WTC11 (cell line): ENCODE data around the gene OR4D2. TPM values are rescaled to one million over a fixed set of nuclear protein-coding genes. Genes with fewer than 3 reads are reported as not detected.

Experiments
- ATAC-seq: fragments of 200-7000 bp; cut with Tn5 transposase; 2 replicates; pipeline ENCODE4 v1.10.0; 2021; ENCODE audit warnings: mild to moderate bottlenecking, moderate library complexity
- CTCF ChIA-PET: fragments of 300-600 bp; sonication (Branson Sonifier 250); formaldehyde crosslinking; loops from one replicate; lab custom pipeline; 2021; ENCODE audit warnings: antibody characterized with exemption; lab: Charles Lee
- POLR2A ChIA-PET: fragments of 350-600 bp; sonication (Branson Sonifier 250); formaldehyde crosslinking; loops from one replicate; lab custom pipeline; 2021; ENCODE audit warnings: antibody characterized with exemption; lab: Charles Lee
- DNase-seq: peaks from one replicate; pipeline ENCODE4 v3.0.0; 2021; ENCODE audit warnings: low spot score
- H3K27ac Mint-ChIP-seq: 2 replicates; pipeline ENCODE4 v1.8.0; 2021; ENCODE audit warnings: mixed read lengths
- H3K27me3 Mint-ChIP-seq: 2 replicates; pipeline ENCODE4 v1.8.0; 2021; ENCODE audit warnings: low read depth, mild to moderate bottlenecking, moderate library complexity, mixed read lengths
- H3K36me3 Mint-ChIP-seq: 2 replicates; pipeline ENCODE4 v1.8.0; 2021; ENCODE audit warnings: mixed read lengths
- H3K4me1 Mint-ChIP-seq: 2 replicates; pipeline ENCODE4 v1.8.0; 2022; ENCODE audit warnings: mixed read lengths
- H3K4me3 Mint-ChIP-seq: 2 replicates; pipeline ENCODE4 v1.8.0; 2021; ENCODE audit warnings: mild to moderate bottlenecking, moderate library complexity, mixed read lengths
- H3K9me3 Mint-ChIP-seq: 2 replicates; pipeline ENCODE4 v1.8.0; 2021; ENCODE audit warnings: mixed read lengths
- E2F4 ChIP-seq: sonication (generic); formaldehyde crosslinking; IDR thresholded peaks from 2 replicates; pipeline ENCODE4 v1.8.1; 2022; ENCODE audit warnings: low read depth, mild to moderate bottlenecking, moderate library complexity, missing genetic modification reagents, borderline replicate concordance
- FOXP1 ChIP-seq: sonication (generic); formaldehyde crosslinking; IDR thresholded peaks from 2 replicates; pipeline ENCODE4 v1.8.0; 2022; ENCODE audit warnings: missing genetic modification reagents, mild to moderate bottlenecking, moderate library complexity, borderline replicate concordance
- GABPB1 ChIP-seq: sonication (generic); formaldehyde crosslinking; IDR thresholded peaks from 2 replicates; pipeline ENCODE4 v1.8.1; 2023; ENCODE audit warnings: mild to moderate bottlenecking, missing genetic modification reagents
- GRHL2 ChIP-seq: fragments of 250-450 bp; sonication (Bioruptor Pico); IDR thresholded peaks from 2 replicates; pipeline ENCODE4 v1.8.0; 2022; ENCODE audit warnings: mild to moderate bottlenecking, moderate library complexity; ENCODE audit not compliant: insufficient replicate concordance, severe bottlenecking
- GTF2I ChIP-seq: fragments of 250-450 bp; sonication (Bioruptor Pico); conservative IDR thresholded peaks from 2 replicates; pipeline ENCODE4 v1.4.0; 2021; ENCODE audit warnings: mild to moderate bottlenecking
- IRF2 ChIP-seq: sonication (generic); formaldehyde crosslinking; IDR thresholded peaks from 2 replicates; pipeline ENCODE4 v1.8.0; 2022; ENCODE audit warnings: low read depth, missing genetic modification reagents, borderline replicate concordance
- OVOL2 ChIP-seq: fragments of 250-450 bp; sonication (Bioruptor Pico); IDR thresholded peaks from 2 replicates; pipeline ENCODE4 v1.9.0; 2021; ENCODE audit warnings: mild to moderate bottlenecking, borderline replicate concordance
- RORB ChIP-seq: fragments of 250-450 bp; sonication (Bioruptor Pico); IDR thresholded peaks from 2 replicates; pipeline ENCODE4 v1.9.0; 2021; ENCODE audit warnings: mild to moderate bottlenecking
- TCF7 ChIP-seq: sonication (generic); formaldehyde crosslinking; IDR thresholded peaks from 2 replicates; pipeline ENCODE4 v1.8.0; 2022; ENCODE audit warnings: mild to moderate bottlenecking, low read depth, missing genetic modification reagents, moderate library complexity
- TEAD4 ChIP-seq: sonication (generic); formaldehyde crosslinking; IDR thresholded peaks from 2 replicates; pipeline ENCODE4 v1.8.0; 2022; ENCODE audit warnings: mild to moderate bottlenecking, missing genetic modification reagents
- ZBTB43 ChIP-seq: sonication (generic); formaldehyde crosslinking; IDR thresholded peaks from 2 replicates; pipeline ENCODE4 v1.8.1; 2023; ENCODE audit warnings: mild to moderate bottlenecking, missing genetic modification reagents
- ZNF138 ChIP-seq: sonication (generic); formaldehyde crosslinking; conservative IDR thresholded peaks from 2 replicates; pipeline ENCODE4 v1.8.1; 2022; ENCODE audit warnings: mild to moderate bottlenecking, moderate library complexity, missing genetic modification reagents
- ZNF219 ChIP-seq: sonication (generic); formaldehyde crosslinking; IDR thresholded peaks from 2 replicates; pipeline ENCODE4 v1.8.0; 2023; ENCODE audit warnings: missing genetic modification reagents, mild to moderate bottlenecking, borderline replicate concordance
- ZNF263 ChIP-seq: sonication (generic); formaldehyde crosslinking; IDR thresholded peaks from 2 replicates; pipeline ENCODE4 v1.8.1; 2022; ENCODE audit warnings: low read depth, mild to moderate bottlenecking, moderate library complexity, missing genetic modification reagents
- ZNF317 ChIP-seq: sonication (generic); formaldehyde crosslinking; IDR thresholded peaks from 2 replicates; pipeline ENCODE4 v1.8.1; 2023; ENCODE audit warnings: low read depth, mild to moderate bottlenecking, moderate library complexity, missing genetic modification reagents, borderline replicate concordance
- ZNF396 ChIP-seq: fragments of 250-450 bp; sonication (Bioruptor Pico); IDR thresholded peaks from 2 replicates; pipeline ENCODE4 v1.8.0; 2021; ENCODE audit warnings: mild to moderate bottlenecking, moderate library complexity, borderline replicate concordance
- ZNF416 ChIP-seq: fragments of 250-450 bp; sonication (Bioruptor Pico); IDR thresholded peaks from 2 replicates; pipeline ENCODE4 v1.9.0; 2021; ENCODE audit warnings: mild to moderate bottlenecking, inconsistent platforms
- total RNA-seq: library from RNA; stranded (reverse); gene quantifications from 3 replicates; pipeline ENCODE4 v1.2.3, GENCODE V29; 2021
- TF ChIP-seq, protein P1 (sequence below): sonication (generic); formaldehyde crosslinking; IDR thresholded peaks from 2 replicates; pipeline ENCODE4 v1.8.1; 2022; ENCODE audit warnings: mild to moderate bottlenecking, missing genetic modification reagents, moderate library complexity, borderline replicate concordance
- TF ChIP-seq, protein P2 (sequence below): sonication (generic); formaldehyde crosslinking; IDR thresholded peaks from 2 replicates; pipeline ENCODE4 v1.8.1; 2023; ENCODE audit warnings: mild to moderate bottlenecking, missing genetic modification reagents, moderate library complexity
- TF ChIP-seq, protein P3 (sequence below): sonication (generic); formaldehyde crosslinking; IDR thresholded peaks from 2 replicates; pipeline ENCODE4 v1.8.1; 2023; ENCODE audit warnings: mild to moderate bottlenecking, missing genetic modification reagents
- TF ChIP-seq, protein P4 (sequence below): sonication (generic); formaldehyde crosslinking; IDR thresholded peaks from 2 replicates; pipeline ENCODE4 v1.8.1; 2022; ENCODE audit warnings: missing genetic modification reagents, borderline replicate concordance
- TF ChIP-seq, protein P5 (sequence below): sonication (generic); formaldehyde crosslinking; IDR thresholded peaks from 2 replicates; pipeline ENCODE4 v1.8.0; 2022; ENCODE audit warnings: mild to moderate bottlenecking, missing genetic modification reagents
- TF ChIP-seq, protein P6 (sequence below): sonication (generic); formaldehyde crosslinking; IDR thresholded peaks from 2 replicates; pipeline ENCODE4 v1.8.1; 2023; ENCODE audit warnings: mild to moderate bottlenecking, missing genetic modification reagents, borderline replicate concordance

Gene OR4D2
- total RNA-seq, 1 experiment from 2014 or later, result not detected

DNA sequence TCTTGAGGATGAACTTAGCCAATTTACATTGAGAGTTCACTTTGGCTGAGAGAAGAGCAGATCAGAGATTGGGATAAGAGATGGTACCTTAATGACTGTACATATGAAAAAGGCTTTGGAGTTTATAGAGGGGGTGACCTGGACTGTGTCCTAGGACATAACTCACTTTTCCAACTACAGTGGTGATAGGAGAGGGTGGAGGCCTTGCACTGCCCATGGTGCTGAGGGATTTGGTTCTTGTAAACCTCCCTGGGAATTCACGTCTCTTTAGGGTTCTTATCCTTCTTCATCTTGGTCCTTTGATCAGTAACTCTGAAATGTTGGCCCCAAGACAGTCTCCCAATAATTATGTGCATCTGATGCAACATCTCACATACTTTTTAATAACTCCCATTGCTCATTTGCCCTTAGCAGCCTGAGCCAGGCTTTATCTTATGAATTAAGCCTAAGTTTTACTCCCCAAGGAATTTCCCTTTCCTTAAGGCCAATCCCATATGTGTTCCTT lies 18.8 kb upstream of the OR4D2 start, which contains the start of gene OR4D1:
Gene OR4D1, plus strand, starts transcription at position 455 of the 505 bp plus-strand sequence. CDS start 6,770 bp downstream, outside the sequence.
- Mint-ChIP-seq H3K27ac (no peak within 1 kb of the TSS), H3K4me1 (no peaks in the 10 kb centered on the region), H3K27me3 (peaks cover 64% of the 10 kb centered on the region)
- TF ChIP-seq, protein P1, sequence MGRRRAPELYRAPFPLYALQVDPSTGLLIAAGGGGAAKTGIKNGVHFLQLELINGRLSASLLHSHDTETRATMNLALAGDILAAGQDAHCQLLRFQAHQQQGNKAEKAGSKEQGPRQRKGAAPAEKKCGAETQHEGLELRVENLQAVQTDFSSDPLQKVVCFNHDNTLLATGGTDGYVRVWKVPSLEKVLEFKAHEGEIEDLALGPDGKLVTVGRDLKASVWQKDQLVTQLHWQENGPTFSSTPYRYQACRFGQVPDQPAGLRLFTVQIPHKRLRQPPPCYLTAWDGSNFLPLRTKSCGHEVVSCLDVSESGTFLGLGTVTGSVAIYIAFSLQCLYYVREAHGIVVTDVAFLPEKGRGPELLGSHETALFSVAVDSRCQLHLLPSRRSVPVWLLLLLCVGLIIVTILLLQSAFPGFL (CRISPR knock-in tag), result no peak
- TF ChIP-seq ZNF138 (CRISPR knock-in tag) (no peak), IRF2 (no peak), ZNF416 (CRISPR knock-in tag) (no peak), TCF7 (CRISPR knock-in tag) (no peak), GTF2I (no peak), FOXP1 (CRISPR knock-in tag) (no peak), RORB (no peak), E2F4 (CRISPR knock-in tag) (no peak), TEAD4 (no peak)
- TF ChIP-seq, protein P2, sequence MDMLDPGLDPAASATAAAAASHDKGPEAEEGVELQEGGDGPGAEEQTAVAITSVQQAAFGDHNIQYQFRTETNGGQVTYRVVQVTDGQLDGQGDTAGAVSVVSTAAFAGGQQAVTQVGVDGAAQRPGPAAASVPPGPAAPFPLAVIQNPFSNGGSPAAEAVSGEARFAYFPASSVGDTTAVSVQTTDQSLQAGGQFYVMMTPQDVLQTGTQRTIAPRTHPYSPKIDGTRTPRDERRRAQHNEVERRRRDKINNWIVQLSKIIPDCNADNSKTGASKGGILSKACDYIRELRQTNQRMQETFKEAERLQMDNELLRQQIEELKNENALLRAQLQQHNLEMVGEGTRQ (CRISPR knock-in tag), result no peak
- TF ChIP-seq, protein P3, sequence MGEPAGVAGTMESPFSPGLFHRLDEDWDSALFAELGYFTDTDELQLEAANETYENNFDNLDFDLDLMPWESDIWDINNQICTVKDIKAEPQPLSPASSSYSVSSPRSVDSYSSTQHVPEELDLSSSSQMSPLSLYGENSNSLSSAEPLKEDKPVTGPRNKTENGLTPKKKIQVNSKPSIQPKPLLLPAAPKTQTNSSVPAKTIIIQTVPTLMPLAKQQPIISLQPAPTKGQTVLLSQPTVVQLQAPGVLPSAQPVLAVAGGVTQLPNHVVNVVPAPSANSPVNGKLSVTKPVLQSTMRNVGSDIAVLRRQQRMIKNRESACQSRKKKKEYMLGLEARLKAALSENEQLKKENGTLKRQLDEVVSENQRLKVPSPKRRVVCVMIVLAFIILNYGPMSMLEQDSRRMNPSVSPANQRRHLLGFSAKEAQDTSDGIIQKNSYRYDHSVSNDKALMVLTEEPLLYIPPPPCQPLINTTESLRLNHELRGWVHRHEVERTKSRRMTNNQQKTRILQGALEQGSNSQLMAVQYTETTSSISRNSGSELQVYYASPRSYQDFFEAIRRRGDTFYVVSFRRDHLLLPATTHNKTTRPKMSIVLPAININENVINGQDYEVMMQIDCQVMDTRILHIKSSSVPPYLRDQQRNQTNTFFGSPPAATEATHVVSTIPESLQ (CRISPR knock-in tag), result no peak
- TF ChIP-seq, all 79 proteins: peak for 0
- ATAC-seq, result no peak
- no peak within 1 kb of the TSS for H3K4me3 Mint-ChIP-seq
- CTCF ChIA-PET, result no interaction called here
- no peak for DNase-seq
- peaks cover 27% of the 10 kb centered on the region for H3K9me3 Mint-ChIP-seq
- peaks cover 7% of the 10 kb centered on the region; the same call in 1 of the 2 replicates for H3K36me3 Mint-ChIP-seq
- POLR2A ChIA-PET, result no interaction called here

DNA sequence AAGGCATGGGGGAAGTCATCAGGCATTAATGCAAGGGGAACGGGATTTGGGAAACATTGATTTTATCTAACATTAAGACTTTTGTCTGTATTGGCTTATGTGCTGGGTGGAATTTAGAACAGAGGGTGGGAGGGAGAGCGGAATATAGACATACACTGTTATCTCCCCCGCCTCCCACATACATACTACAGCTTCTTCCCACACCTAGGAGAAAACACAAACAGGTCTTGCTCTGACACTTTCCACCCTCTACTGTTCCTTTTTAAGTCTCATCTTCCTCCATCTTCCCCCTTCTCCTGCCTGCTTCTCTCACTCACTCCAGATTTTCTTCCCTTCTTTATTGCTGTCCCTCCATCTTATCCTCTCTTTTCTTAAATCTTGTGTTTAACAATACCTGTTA lies 18.2 kb upstream of the OR4D2 start:
- no peak for DNase-seq
- H3K27ac Mint-ChIP-seq, result no peak overlapping the region
- peaks cover 68% of the 10 kb centered on the region for H3K27me3 Mint-ChIP-seq
- ChIA-PET CTCF (interaction anchor here (1.3 kb wide), 1 partner anchor 27 kb away, joined by 5 read pairs; no protein-coding TSS in a partner anchor), POLR2A (no interaction called here)
- no peaks in the 10 kb centered on the region for H3K4me1 Mint-ChIP-seq
- peaks cover 25% of the 10 kb centered on the region for H3K9me3 Mint-ChIP-seq
- peaks cover 7% of the 10 kb centered on the region; the same call in 1 of the 2 replicates for H3K36me3 Mint-ChIP-seq
- no peak overlapping the region for H3K4me3 Mint-ChIP-seq
- ATAC-seq, result no peak
- TF ChIP-seq ZNF263 (no peak), ZNF317 (CRISPR knock-in tag) (no peak), GABPB1 (CRISPR knock-in tag) (no peak), GTF2I (no peak), ZNF219 (CRISPR knock-in tag) (no peak), ZBTB43 (CRISPR knock-in tag) (no peak), OVOL2 (no peak), ZNF396 (CRISPR knock-in tag) (no peak), GRHL2 (CRISPR knock-in tag) (no peak)
- TF ChIP-seq, protein P4, sequence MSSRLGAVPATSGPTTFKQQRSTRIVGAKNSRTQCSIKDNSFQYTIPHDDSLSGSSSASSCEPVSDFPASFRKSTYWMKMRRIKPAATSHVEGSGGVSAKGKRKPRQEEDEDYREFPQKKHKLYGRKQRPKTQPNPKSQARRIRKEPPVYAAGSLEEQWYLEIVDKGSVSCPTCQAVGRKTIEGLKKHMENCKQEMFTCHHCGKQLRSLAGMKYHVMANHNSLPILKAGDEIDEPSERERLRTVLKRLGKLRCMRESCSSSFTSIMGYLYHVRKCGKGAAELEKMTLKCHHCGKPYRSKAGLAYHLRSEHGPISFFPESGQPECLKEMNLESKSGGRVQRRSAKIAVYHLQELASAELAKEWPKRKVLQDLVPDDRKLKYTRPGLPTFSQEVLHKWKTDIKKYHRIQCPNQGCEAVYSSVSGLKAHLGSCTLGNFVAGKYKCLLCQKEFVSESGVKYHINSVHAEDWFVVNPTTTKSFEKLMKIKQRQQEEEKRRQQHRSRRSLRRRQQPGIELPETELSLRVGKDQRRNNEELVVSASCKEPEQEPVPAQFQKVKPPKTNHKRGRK (CRISPR knock-in tag), result no peak
- TF ChIP-seq, protein P5, sequence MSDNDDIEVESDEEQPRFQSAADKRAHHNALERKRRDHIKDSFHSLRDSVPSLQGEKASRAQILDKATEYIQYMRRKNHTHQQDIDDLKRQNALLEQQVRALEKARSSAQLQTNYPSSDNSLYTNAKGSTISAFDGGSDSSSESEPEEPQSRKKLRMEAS (CRISPR knock-in tag), result no peak
- TF ChIP-seq, protein P6, sequence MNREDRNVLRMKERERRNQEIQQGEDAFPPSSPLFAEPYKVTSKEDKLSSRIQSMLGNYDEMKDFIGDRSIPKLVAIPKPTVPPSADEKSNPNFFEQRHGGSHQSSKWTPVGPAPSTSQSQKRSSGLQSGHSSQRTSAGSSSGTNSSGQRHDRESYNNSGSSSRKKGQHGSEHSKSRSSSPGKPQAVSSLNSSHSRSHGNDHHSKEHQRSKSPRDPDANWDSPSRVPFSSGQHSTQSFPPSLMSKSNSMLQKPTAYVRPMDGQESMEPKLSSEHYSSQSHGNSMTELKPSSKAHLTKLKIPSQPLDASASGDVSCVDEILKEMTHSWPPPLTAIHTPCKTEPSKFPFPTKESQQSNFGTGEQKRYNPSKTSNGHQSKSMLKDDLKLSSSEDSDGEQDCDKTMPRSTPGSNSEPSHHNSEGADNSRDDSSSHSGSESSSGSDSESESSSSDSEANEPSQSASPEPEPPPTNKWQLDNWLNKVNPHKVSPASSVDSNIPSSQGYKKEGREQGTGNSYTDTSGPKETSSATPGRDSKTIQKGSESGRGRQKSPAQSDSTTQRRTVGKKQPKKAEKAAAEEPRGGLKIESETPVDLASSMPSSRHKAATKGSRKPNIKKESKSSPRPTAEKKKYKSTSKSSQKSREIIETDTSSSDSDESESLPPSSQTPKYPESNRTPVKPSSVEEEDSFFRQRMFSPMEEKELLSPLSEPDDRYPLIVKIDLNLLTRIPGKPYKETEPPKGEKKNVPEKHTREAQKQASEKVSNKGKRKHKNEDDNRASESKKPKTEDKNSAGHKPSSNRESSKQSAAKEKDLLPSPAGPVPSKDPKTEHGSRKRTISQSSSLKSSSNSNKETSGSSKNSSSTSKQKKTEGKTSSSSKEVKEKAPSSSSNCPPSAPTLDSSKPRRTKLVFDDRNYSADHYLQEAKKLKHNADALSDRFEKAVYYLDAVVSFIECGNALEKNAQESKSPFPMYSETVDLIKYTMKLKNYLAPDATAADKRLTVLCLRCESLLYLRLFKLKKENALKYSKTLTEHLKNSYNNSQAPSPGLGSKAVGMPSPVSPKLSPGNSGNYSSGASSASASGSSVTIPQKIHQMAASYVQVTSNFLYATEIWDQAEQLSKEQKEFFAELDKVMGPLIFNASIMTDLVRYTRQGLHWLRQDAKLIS (CRISPR knock-in tag), result no peak
